NCI-H345 (cell line): Measurements from ENCODE around the gene MIEF1.
"Not testable (repeated sequence)": the region's sequence is repeated elsewhere in the genome, so short reads cannot be mapped to it uniquely, and the experiment has no call there.

Experiments used
- DNase-seq: peaks from one replicate; lab custom pipeline; 2025; lab: John Stamatoyannopoulos, UW

MIEF1 gene

DNA sequence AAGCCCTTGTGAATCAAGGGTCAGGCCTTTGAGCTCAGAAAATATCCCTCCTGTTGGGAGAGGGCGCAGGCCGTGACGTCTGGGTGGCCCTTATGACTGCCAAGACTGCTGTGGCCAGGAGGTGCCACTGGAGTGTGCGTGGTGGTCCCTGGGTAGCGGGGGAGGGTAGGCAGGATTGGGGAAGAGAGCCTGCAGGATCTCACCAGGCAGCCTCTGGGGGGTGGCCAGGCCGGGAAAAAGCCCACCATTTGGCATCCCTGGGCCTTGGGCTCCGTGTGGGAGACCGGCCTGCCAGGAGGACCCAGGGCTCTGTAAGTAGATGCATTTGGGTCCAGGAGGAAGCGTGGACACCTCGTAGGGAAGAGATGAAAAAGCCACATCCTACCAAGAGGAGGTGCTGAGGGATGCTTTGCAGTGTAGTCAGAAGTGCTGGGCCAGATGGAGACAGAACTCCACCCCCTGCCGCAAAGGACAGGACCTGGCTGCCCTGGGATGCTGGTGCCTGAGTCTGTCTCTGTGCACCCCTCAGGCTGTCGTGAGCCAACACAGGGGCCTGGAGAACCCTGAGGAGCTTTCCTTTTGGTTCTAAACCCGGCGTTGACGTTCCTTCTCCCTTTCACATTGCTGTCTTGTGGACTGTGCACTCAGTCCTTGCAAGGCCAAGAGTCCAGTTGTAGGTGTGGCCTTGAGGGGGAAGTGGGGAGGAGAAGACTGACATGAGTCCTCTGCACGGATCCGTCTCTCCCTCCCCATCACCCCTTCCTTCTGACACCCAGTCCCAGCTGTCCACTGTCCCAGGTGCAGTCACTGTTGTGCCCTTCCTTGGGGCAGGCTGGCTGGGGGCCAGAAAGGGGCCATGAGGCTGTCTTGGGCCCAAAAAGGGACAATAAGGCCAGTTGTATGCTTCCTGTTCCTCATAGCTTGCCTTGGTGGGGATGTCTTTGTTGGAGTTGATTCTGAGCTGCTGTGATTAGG is 12.7 kb upstream of the MIEF1 start:
- DNase-seq, result no peak

DNA sequence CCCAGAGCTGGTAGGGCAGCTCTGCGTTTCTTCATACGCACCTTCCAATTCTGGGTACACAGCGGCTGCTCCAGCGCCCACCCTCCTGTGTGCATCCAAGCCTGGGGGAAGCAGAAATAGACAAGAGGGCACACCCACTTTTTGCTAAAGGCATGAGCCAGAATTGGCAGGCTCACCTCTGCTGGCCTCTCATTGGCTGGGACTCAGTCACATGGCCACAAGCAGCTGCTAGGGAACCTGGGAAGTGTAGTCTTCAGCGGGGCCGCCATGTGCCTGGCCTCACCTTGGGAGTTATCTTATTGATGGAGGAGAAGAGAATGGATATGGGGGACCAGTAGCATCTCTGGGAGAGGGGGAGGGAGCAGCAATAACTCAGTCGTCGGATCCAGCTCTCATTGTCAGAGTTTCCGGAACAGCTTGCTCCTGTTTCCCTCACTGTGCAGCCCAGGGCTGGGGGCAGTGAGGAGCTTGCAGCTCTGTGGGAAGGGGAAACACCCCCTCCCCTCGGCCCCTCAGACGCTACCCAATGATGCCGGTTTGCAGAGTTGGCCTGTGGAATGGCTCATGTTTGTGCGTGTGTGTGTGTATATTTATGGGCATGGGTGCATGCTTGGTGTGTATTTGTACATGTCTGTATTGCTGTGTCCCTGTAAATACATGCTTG is 11.8 kb upstream of the MIEF1 start:
- peak; percentile 37 for DNase-seq

DNA sequence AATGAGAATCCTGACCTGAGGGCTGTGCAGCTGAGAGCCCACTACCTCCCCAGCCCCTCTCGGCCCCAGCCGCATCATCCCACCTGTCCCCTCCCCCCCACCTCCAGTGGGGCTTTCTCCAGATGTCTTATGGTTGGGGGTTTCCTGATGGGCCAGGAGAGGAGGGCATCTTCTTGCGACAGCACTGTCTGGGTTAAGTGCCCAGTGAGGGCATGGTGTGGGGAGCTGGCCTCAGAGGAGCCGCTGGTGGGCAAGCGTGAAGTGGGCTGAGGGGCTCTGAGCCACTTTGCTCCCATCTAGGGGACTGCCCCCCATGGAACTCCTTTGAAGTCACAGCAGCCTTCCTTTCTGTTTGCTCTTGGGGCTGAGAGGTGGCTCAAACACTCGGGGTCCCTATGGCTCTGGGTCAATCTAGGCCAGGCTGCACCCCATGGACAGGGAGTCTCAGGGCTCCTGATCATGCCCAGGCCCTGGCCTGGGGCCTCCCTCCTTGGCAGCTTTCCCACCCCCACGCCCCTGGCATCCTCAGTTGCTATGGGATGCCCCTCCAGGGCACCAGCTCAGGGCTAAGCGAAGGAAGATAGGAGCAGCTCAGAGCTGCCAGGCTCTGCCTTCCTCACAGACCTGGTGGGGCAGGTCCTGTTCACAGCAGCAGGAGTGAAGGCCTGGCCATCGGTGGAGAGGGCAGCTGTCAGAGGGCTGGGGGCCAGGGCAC is 11.0 kb upstream of the MIEF1 start:
- no peak for DNase-seq

DNA sequence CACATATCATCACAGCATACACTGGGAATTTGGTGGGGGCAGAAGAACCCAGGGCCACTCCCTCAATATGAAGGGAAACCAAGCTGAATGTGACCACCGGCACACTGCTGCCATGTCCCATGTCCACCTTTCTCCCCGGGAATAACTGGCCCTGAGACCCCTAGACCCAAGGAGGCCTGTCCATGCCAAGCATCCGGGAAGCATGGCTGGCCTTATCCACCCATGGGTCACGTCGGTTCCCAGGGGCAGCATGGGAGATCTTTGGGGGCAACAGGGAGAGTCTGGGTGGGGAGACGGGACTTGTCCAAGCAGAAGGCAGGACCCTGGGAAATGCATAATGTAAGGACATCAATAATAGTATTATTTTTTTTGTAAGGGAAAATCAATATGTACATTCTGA is 10.4 kb upstream of the MIEF1 start:
- DNase-seq, result no peak

DNA sequence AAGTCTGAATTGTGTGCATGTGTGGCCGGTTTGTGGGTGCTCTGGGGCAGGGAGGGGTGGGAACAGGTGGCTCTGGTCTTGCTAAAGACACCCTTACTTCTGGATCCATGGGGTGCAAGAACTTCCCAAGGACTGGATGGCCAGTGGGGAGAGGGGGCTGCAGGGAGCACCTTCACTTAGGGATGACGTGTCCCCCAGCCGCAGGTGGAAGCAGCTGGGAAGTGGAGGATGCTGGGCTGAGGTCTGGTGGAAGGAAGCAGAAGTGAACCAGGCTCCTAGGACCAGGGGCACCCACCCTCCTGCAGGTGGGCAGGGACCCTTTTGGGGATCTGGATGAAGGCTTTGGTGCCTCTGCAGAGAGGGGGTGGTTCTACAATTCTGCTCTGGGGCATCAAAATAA is 9.9 kb upstream of the MIEF1 start:
- no peak for DNase-seq

DNA sequence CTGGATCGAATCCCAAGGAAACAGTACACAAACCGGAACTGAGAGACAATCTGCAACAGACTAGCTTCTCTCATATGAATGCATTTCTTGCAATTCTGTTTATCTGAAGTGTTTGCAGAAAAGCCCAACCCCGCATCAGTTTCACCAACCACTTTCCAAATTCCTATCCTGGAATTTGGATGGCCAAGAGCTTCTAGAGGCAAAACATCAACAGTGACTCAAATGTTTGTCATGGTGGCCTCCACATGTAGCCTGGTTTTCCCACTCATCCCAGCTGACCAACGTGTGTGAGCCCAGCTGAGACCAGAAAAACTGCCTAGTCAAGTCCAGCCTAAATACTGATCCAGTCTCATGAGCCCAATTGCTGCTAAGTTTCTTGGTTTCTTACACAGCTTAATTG is 8.3 kb upstream of the MIEF1 start:
- DNase-seq, result no peak

DNA sequence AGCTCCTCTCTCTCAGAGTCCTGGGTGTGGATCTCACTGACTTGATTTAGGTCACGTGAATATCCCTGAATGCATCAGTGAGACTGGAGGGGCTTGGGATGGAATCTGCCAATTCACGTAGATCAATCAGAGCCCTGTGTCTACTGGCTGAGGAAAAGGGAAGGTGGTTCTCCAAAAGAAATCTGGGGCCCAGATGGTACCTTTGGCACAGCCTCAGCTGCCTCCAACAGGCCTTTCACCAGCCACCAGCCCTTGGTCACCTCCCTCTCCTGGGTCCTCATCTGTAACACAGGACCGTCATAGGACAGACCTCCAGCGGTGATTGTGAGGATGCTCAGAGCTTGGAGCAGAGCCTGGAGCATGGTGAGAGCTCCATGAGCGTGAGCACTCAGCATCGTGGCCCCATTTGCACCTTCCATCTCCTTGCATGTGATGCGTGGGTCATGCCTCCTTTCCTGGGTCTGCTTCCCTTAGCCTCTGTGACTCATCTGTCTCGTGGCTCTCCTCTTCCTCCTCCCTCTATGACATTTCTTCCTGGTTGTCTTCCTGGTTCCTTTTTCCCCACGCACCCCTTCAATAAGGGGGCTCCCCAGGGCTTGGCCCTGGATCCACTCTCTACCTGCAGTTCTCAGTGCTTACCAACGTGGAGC is 7.5 kb upstream of the MIEF1 start:
- no peak for DNase-seq

DNA sequence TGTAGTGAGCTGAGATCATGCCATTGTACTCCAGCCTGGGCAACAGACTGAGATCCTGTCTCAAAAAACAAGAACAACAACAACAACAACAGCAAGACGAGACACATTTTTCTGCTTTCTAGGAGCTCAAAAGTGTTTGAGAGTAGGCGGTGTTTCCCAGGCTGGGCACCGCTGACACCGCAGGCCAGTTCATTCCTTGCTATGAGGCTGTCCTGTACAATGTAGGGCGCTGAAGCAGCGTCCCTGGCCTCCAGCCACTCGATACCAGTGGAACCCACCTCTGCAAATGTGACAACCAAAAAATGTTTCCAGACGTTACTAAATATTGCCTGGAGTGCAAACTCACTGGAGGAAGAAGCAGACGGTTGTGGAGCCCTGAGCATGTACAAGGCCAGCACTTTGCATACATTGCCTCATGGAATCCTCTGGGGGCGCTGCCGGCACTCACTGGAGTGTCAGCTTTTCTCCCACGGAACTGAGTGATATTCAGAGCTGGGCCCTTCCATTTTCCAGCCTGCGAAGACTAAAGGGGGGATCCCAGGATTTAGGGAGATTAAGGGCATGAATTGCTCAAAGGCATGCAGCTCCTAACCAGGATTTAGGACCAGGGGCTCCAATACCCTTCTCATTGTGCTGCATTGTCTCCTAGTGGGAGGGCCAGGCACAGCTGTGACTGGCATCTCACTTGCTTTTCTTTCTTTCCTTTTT is 5.8 kb upstream of the MIEF1 start:
- DNase-seq, result peak; percentile 29

DNA sequence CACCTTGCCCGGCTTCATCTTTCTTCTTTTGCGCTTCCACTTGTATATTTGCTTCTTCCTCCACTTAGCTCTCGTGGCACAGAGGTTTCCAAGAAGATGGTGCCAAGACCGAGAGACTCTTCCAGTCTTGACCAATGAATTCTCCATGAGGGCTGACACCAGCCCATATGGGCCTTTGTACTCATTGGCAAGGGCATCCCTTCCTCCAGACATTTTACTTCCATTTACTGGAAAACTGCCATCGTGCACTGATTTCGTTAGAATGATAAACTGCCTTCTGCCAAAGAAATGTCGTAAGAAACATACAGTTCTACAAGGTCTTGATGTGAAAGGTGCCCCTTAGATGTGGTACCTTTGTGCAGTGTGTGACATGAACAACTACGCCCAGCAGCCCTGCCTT is 4.7 kb upstream of the MIEF1 start:
- no peak for DNase-seq

DNA sequence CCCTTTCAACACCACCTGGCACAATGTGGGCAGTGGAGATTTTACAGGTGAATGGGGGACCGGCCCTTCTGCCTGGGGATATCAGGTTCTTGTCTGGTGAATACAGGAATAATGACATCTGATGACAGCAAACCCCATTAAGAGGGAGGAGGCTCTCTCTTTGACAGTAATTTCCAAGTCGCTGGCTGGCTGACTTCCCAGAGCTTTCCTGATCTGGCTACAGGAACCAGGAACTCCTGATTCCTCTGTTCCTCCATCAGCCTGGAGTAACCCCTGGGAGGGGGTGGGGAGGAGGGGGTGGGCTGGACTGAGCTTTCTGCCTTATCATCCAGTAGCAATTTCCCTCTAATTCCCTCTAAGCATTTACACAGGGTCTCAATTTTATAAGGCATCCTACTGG is 3.7 kb upstream of the MIEF1 start:
- peak; percentile 55 for DNase-seq

DNA sequence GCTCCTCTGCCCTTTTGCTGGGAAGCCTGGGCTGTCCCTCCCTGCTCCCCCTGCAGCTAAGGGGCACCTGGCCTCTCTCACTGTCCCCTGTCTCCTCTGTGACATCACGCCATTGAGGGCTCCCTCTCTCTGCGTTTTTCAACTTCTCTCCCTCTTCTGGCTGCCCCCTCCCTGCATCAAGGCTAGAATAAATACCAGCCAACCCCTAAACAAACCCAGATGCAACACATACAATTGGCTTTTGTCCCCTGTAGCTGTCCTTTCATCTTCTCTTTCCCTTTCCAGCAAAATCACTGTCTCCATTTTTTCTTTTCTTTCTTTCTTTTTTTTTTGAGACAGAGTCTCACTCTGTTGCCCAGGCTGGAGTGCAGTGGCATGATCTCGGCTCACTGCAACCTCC is 3.3 kb upstream of the MIEF1 start:
- no peak for DNase-seq

DNA sequence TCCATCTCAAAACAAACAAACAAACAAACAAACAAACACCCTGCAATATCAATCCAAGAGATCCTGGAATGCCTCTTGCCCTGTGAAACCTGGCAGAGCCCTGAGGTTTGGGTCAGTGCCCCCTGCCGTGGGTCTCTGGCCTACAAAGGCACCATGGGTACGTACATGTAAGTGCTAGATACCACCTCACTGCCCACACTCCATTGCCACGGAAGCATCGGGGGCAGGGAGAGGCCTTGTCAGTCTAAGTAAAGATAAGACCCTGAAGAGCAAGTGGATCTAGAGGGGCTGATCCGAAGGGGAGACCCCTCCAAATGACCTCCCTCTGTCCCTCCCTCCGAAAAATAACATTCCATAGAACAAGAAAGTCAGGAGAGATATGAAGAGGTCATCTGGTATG is 2.0 kb upstream of the MIEF1 start:
- DNase-seq, result no peak

DNA sequence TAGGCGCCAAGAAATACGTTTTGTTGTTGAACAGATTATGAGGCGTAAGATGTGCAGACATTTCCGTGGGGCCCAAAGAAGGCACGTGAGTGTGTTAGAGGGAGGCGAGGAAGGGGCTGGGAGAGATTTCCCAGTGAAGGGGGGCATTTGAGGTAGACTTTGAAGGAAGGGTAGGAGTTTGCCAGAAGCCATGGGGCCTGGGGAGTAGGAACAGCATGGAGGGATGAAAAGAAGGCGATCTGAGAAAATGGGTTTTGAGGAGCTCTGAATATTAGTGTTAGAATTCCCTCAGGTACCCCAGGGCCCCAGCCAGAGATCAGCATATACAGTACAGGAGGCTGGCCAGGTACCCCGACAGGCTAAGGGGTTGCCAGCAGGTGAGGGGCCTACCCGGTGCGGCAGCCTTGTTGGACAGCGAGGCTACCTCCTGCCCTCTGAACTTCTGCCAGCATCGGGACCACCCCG is 414 bp upstream of the MIEF1 start:
- DNase-seq, result no peak

DNA sequence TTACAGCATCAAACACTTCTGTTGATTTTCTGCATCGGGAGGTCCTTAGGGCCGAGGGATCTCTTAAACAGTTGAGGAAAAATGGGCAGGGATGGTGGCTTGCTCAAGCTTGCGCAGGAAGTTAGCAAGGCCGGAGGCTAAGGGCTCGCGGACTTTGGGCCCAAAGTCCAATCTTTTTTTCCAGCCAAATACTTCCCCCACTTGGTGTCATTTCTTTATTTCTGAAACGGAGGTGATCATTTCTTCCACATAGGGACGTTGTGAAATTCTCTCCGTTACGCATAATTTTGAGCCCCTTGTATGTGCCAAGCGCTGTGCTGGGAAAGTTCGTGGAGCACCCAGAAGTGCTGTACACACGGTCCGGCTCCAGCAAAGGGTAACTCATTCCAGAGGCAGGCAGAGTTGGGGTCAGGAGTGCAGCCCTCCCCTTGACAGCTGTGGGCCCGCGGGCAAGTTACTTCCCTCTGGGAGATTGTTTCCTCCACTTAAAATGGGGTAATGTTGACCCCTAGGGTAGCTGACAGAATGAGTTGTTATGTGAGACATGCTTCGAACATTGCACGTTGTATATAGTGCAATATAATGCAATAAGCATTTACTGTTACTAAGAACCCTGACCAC is 809 bp downstream of the MIEF1 start:
- DNase-seq, result no peak

DNA sequence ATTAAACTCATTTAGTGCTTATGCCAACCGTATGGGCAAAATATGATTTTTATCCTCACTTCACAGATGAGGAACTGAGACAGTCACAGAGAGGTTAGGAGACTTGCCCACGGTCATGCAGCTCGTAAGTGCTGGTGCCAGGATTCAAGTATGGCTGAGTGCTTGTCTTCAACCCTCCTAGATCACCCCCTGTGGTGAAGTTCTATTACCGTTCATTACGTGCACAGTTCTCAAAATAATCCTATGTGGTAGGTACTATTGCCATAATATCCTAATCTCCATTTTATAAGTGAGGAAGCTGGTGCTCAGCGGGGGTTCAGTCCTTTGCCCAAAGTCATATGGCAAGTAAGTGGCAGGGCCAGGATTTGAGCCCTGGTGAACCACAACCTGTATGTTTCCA is 1.5 kb downstream of the MIEF1 start:
- DNase-seq, result no peak

DNA sequence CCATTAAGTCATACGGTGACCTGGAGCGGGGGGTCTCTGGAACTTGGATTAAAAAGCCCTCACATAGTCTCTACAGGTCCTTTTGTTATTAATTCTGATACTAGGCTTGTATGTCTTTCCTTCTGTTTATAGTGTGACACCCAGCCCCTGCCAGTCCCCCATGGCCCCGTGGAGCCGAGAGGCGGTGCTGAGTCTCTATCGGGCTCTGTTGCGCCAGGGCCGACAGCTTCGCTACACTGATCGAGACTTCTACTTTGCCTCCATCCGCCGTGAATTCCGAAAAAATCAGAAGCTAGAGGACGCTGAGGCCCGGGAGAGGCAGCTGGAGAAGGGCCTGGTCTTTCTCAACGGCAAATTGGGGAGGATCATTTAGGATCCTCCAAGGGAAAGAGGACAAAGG is 2.0 kb downstream of the MIEF1 start:
- no peak for DNase-seq

DNA sequence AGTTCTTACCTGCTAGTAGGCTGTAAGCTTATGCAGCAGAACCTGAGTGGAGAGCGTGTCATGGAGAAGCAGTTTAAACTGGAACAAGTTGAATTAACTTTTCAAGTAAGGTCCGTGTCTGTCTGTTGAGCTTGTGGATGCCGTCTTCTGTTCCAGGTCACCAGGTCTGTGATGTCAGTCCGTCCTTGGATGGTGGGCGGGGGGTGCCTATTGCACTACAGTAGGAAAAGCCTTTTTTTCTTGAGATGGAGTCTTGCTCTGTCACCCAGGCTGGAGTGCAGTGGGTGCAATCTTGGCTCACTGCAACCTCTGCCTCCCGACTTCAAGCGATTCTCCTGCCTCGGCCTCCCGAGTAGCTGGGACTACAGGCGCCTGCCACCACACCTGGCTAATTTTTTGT is 4.9 kb downstream of the MIEF1 start:
- not testable (repeated sequence) for DNase-seq

DNA sequence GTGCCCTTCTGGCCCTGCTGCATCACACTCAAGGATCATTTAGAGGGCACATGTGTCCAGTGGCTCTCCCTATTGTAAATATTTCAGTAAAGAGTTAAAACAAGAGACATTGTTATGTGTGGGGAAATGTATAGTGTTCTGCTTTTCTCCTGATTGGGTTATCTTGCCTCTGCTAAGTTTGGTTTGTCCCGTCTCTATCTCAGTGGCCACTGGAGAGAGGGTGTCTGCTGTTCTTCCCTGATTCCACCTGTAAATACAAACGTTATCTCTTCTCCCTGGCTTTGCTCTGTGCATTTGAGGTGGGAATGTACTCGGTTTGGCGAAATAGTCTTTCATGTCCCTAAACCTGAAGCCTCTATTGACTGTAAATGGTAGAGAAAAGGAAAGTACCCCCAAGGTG is 6.3 kb downstream of the MIEF1 start:
- no peak for DNase-seq

DNA sequence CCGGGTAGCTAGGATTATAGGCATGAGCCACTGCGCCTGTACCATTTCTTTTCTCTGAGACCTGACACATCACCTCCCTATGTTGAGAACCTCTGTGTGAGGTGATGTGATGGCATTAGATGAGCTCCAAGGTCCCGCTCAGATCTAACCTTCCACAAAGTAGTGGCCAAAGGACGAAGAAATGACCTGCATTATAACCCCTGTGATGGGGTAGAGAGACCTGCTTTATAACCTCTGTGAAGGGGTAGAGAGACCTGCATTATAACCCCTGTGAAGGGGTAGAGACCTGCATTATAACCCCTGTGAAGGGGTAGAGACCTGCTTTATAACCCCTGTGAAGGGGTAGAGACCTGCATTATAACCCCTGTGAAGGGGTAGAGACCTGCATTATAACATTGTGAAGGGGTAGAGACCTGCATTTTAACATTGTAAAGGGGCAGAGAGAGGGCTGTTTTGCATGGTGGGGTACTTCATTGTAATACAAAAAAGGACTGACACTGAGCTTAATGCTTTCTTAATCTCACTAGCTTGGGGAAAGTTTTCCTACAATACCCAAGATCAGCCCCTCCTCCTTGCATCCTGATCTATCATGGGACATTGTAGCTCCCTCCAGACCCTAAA is 8.5 kb downstream of the MIEF1 start:
- DNase-seq, result no peak

DNA sequence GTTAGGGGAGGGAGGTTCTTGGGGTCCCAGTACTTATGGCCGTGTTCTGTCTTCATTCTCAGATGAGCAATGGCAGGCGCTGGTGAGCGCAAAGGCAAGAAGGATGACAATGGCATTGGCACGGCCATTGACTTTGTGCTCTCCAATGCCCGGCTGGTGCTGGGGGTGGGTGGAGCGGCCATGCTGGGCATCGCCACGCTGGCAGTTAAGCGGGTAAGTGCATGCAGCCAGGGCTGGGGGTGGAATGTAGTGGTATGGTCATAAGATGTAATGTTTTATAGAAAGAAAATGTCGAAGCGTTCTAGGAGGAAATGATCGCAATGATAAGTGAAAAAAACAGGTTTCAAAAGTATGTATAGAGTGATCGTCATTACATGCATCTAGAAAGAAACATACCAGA is 9.1 kb downstream of the MIEF1 start:
- no peak for DNase-seq

DNA sequence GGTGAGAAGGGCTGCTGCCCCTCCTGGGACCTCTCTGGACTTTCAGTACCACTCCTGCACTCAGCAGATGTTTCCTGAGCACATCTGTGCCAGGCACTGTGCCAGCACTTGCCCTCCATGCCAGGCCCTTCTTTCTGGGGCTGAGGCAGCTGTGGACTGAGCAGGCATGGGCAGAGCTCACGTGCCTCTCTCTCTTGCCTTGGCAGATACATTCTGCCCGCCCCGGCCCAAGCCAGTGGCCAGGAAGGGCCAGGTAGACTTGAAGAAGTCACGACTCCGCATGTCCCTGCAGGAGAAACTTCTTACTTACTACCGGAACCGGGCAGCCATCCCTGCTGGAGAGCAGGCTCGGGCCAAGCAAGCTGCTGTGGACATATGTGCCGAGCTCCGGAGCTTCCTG is 9.9 kb downstream of the MIEF1 start:
- DNase-seq, result no peak
